Measurements from ENCODE around the gene ULK2.
A peak's percentile ranks its signal among the peaks of the same experiment; 100 is the strongest.
"Not testable (repeated sequence)": the region's sequence is repeated elsewhere in the genome, so short reads cannot be mapped to it uniquely, and the experiment has no call there.

Gene ULK2

DNA sequence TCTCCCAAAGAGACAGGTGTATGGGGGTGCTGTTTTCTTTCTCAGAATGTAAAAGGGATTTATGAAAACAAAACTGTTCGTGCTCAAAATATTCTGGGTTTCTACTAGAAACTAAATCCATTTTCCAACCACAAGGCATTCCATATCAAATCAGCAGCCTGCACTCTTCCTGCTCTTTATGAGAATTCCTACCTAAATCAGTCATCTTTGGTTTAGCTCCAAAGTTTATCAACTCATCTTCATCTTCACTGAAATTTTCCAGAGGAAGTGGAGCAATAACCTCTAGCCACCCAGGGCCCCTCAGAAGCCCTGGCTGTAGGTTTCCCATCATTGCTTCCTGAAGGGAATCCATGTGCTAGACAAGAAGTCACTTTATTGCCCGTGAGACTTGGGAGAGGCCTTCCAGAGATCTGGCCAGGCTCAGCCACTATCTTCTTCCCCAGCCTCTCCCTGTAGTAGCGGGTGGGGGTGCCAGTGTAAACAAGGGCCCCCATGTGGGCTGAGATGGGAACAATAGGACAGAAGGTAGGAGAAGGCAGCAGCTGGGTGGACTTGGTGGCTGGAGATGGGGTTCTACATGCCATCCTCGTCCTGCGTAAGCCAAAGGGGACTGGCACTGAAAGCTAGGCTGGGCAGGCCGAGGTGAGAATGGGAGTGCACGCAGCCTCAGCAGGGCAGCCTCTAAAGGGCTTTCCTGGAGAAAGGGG, 97.6 kb downstream of the ULK2 start:
- no peaks in the 10 kb centered on the region for H3K9me3 Mint-ChIP-seq
- H3K4me3 Mint-ChIP-seq = no peak overlapping the region
- no peak for DNase-seq

DNA sequence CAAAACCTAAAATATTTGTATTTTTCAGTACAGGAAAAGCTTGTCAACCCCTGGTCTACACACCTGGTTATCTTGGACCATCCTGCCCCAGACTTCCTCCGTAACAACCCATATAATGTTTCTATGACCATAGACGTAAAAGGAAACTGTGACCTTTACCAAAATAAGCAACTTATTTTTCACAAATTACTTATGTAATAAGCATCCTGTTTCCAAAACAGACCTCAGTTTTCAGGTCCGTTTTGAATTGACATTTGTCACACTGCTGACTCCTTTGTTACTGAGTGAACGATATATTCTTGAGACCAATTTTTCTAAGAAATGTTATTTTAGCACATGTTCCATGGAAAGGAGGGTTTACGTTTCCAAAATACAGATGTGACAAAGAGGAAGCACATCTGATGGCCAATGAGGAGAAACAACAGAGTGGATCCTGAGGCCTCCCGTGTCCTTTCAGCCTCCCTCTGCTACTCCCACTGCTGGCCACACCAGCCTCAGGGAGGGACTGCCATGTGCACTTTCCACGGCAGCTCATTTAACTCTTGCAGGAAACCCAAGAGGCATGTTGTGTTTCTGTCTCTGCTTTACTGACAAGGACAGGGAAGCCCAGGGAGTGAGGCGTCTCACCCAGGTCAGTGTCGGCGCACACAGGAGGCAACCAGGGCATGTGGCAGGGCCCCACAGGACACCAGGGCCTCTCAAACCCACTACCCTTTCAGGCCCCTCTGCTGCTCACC, 99.5 kb downstream of the ULK2 start:
- DNase-seq (no peak), ATAC-seq (replicated peaks) (no peak)
- H3K4me3 Mint-ChIP-seq = no peak overlapping the region
- peaks cover 17 to 20% of the 10 kb centered on the region in 2 donors for H3K4me1 Mint-ChIP-seq (ENCODE audit: low read depth in 2 of 2)
- H3K27me3 Mint-ChIP-seq = peaks cover 4 to 17% of the 10 kb centered on the region in 2 donors
- no peaks in the 10 kb centered on the region for H3K36me3 Mint-ChIP-seq (ENCODE audit: insufficient read depth)
- H3K27ac Mint-ChIP-seq = no peak overlapping the region
- H3K9me3 Mint-ChIP-seq = no peaks in the 10 kb centered on the region

More for the DNA sequence above, 97.6 kb downstream of the ULK2 start:
- Mint-ChIP-seq H3K27ac (peak overlapping the region in 1 of 2 donors; percentile 62), H3K4me1 (ENCODE audit: low read depth in 2 of 2) (peaks cover 17 to 18% of the 10 kb centered on the region in 2 donors), H3K27me3 (no peaks in the 10 kb centered on the region), H3K36me3 (ENCODE audit: insufficient read depth) (peaks cover 4% of the 10 kb centered on the region)
- no peak for ATAC-seq (replicated peaks)

DNA sequence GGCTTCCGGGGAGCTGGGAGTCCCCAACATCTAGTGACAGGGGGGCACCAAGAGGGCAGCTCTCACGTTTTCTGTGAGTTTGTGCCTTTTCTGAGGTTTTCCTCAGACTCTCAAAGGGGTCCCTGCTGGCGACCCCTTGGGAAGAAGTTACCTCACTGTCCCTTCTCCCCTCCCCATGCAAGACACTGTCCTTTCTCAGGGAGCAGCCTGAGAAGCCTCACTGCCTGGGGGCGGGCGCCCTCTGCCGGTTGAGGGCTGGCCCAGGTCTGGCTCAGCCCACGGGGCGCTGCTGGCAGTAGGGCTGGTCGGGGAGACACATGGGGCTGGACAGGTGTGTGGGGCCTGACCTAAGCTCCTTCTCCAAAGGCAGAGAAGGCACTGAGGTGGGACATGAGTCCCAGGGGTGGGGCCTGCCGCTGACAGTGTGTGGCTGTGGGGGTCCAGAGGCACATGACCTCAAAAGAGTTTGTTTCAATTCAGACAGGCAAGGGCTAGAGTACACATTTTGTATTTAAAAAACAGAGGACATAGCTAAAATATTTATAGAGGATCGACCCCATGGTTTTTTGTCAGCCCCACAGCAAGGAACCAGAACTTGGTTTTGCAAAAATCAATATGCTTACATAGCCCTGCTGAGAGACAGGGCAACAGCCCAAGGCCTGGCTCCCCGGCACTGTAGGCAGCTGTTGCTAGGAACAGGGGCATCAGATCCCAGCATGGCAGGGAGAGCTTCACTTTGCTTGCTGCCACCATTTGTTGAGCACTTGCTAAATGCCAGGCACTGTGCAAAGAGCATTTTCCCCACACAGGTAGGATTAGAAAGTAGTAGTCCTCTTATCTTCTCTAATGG, 101.1 kb downstream of the ULK2 start:
- no peak overlapping the region for H3K27ac Mint-ChIP-seq
- peaks cover 4 to 31% of the 10 kb centered on the region in 2 donors for H3K27me3 Mint-ChIP-seq
- H3K36me3 Mint-ChIP-seq (ENCODE audit: insufficient read depth) = no peaks in the 10 kb centered on the region
- ATAC-seq (replicated peaks) (peak; percentile 93), DNase-seq (peak; percentile 69 to 74 (median 71))
- H3K4me3 Mint-ChIP-seq = no peak overlapping the region
- peaks cover 7 to 14% of the 10 kb centered on the region in 2 donors for H3K4me1 Mint-ChIP-seq (ENCODE audit: low read depth in 2 of 2)
- H3K9me3 Mint-ChIP-seq = no peaks in the 10 kb centered on the region

DNA sequence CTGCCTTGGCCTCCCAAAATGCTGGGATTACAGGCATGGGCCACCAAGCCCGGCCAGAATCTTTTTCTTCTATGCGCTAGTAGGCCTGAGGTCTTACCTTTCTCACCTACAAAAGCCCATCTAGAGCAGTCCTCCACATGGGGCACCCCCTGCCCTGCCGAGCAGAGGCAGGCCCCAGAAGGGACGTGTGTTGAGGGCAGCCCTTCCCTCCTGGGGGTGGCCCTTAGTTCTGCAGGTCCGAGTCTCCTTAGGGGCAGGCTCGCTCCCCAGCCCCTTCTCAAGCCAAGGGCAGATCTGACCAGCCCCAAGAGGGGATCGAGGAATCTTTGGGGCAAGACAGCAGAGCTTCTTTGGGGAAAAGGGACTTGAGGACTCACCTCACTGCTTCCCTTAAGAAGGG, 101.7 kb downstream of the ULK2 start:
- H3K4me1 Mint-ChIP-seq (ENCODE audit: low read depth in 2 of 2) = peaks cover under 1 to 8% of the 10 kb centered on the region in 2 donors
- no peak overlapping the region for H3K4me3 Mint-ChIP-seq
- H3K27ac Mint-ChIP-seq = no peak overlapping the region
- no peaks in the 10 kb centered on the region for H3K36me3 Mint-ChIP-seq (ENCODE audit: insufficient read depth)
- ATAC-seq (replicated peaks) = no peak
- no peak for DNase-seq
- H3K9me3 Mint-ChIP-seq = no peaks in the 10 kb centered on the region
- peaks cover 4 to 34% of the 10 kb centered on the region in 2 donors for H3K27me3 Mint-ChIP-seq

DNA sequence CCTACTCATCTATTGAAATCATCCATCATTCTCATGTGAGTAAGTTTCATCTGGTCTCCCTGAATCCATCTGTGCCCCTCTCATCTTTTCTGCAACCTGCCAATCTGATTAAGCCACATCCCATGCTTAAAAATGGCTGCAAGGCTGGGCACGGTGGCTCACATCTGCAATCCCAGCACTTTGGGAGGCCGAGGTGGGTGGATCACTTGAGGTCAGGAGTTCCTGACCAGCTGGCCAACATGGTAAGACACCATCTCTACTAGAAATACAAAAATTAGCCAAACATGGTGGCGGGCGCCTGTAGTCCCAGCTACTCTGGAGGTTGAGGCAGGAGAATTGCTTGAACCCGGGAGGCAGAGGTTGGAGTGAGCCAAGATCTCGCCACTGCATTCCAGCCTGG, 103.7 kb downstream of the ULK2 start:
- not testable (repeated sequence) for H3K4me3 Mint-ChIP-seq; H3K4me1 Mint-ChIP-seq (ENCODE audit: low read depth in 2 of 2); H3K27ac Mint-ChIP-seq; ATAC-seq (replicated peaks); DNase-seq; H3K9me3 Mint-ChIP-seq; H3K36me3 Mint-ChIP-seq (ENCODE audit: insufficient read depth)
- H3K27me3 Mint-ChIP-seq = peaks cover 16 to 54% of the 10 kb centered on the region in 2 donors

DNA sequence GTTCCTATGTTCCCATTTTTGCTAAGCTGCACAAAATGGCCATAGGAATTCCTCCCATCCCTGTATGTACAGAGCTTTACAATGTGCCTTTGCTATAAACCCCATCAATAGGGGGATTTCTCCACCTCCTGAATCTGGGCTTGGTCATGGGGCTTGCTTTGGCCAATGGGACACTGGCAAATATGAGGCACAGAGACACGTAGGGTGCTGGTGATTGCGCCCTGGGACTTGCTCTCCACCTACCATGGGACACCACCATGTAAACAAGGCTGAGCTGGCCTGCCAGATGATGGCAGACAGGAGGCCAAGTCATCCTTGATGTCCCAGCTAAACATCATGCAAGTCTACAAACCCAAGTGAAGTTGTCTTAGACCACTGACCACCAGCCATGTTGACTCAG, 104.3 kb downstream of the ULK2 start:
- ATAC-seq (replicated peaks) = no peak
- no peaks in the 10 kb centered on the region for H3K9me3 Mint-ChIP-seq

DNA sequence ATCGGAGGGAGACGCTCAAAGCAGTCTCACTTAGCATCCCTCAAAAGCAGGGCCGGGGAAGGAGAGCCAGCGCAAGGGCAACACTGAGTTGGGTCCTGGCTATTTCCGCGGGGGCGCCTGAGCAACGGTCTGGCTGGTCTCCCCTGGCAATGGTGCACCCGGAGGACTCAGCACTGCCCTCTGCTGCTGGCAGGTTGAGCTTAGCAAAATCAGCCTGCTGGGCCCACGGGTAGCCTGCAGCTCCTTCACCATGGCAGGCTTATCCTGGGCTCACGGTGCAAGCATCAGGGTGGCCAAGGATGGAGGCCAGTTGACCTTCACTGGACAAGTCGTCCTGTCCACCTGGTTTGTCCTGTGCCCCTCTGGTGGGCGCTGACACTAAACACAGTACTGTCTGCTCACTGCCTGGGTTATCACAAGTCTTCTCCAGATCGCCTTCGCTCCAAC, 105.2 kb downstream of the ULK2 start:
- Mint-ChIP-seq H3K9me3 (no peaks in the 10 kb centered on the region), H3K4me3 (no peak overlapping the region), H3K4me1 (ENCODE audit: low read depth in 2 of 2) (peaks cover 0 to 6% of the 10 kb centered on the region in 2 donors), H3K36me3 (ENCODE audit: insufficient read depth) (no peaks in the 10 kb centered on the region), H3K27ac (no peak overlapping the region), H3K27me3 (peaks cover 31 to 69% of the 10 kb centered on the region in 2 donors)
- ATAC-seq (replicated peaks) (peak; percentile 72), DNase-seq (peak; percentile 46 to 60 (median 48))

More for the DNA sequence above, 104.3 kb downstream of the ULK2 start:
- peaks cover 22 to 60% of the 10 kb centered on the region in 2 donors for H3K27me3 Mint-ChIP-seq
- H3K4me1 Mint-ChIP-seq (ENCODE audit: low read depth in 2 of 2) = peaks cover 0 to 6% of the 10 kb centered on the region in 2 donors
- no peak for DNase-seq
- no peaks in the 10 kb centered on the region for H3K36me3 Mint-ChIP-seq (ENCODE audit: insufficient read depth)
- no peak overlapping the region for H3K27ac Mint-ChIP-seq
- no peak overlapping the region for H3K4me3 Mint-ChIP-seq

DNA sequence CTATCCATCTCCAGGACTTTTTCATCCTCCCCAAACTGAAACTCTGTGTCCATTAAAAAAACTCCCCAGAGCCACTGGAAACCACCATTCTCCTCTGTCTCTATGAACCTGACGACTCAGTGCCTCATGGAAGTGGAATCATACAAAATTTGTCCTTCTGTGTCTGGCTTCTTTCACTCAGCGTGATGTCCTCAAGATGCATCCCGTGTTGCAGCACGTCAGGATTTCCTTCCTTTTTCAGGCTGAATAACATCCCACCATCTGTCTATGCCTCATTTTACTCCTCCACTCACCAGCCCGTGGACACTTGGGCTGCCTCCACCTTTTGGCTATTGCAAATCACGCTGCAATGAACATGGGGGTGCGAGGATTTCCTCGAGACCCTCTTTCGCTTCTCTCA, 107.0 kb downstream of the ULK2 start:
- no peak for ATAC-seq (replicated peaks)
- peaks cover 49 to 87% of the 10 kb centered on the region in 2 donors for H3K27me3 Mint-ChIP-seq
- no peak overlapping the region for H3K4me3 Mint-ChIP-seq
- no peaks in the 10 kb centered on the region for H3K36me3 Mint-ChIP-seq (ENCODE audit: insufficient read depth)
- DNase-seq = no peak
- H3K9me3 Mint-ChIP-seq = no peaks in the 10 kb centered on the region
- H3K27ac Mint-ChIP-seq = no peak overlapping the region
- H3K4me1 Mint-ChIP-seq (ENCODE audit: low read depth in 2 of 2) = peaks cover 0 to 4% of the 10 kb centered on the region in 2 donors

DNA sequence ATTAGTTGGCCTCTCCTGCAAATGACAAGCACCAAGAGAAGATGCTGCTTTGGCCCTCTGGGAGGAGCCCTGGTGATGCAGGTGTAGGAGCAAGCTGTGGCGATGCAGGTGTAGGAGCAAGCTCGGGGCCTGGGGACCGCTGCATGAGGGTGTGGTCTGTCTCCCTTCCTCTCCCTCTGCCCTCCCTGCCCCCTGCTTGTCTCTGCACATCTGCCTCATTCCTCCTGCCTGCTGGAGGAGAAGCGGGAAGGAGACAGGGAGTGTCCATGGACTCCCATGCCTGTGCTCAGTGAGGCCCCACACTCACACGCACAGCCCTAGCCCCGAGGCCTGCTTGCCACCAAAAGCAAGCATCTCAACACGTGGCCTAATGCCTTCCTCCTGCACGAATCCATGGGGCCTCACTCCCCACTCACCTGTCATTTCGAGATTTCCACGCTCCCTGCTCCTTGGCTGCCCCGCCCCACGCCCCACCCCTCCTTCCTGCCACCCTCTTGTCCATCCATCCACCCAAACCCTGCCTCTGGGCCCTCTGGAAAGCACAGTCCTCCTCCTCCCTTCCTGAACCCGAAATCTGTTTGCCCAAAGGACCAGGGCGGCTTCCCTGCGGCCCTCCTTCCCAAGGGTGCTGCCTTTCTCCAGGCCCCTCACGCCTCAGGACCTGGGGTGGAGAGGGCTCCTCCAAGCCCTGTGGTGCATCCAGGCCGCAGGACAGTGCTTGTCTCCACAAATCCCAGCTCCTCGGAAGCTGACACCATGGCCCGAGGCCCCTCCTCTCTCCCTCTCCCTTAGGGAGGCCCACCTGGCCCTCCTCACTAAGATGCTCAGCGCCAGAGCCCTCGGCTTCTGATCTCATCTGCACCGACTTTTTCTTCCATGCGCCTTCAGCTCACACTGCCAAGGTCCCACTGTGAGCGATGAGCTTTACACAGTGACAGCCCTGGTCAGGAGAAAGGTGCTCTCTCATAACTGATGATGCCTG, 107.9 kb downstream of the ULK2 start:
- H3K27me3 Mint-ChIP-seq = peaks cover 53 to 96% of the 10 kb centered on the region in 2 donors
- H3K36me3 Mint-ChIP-seq (ENCODE audit: insufficient read depth) = no peaks in the 10 kb centered on the region
- no peaks in the 10 kb centered on the region for H3K9me3 Mint-ChIP-seq
- no peak overlapping the region for H3K27ac Mint-ChIP-seq
- H3K4me3 Mint-ChIP-seq = no peak overlapping the region
- ATAC-seq (replicated peaks) (no peak), DNase-seq (no peak)
- peaks cover 0 to 4% of the 10 kb centered on the region in 2 donors for H3K4me1 Mint-ChIP-seq (ENCODE audit: low read depth in 2 of 2)

DNA sequence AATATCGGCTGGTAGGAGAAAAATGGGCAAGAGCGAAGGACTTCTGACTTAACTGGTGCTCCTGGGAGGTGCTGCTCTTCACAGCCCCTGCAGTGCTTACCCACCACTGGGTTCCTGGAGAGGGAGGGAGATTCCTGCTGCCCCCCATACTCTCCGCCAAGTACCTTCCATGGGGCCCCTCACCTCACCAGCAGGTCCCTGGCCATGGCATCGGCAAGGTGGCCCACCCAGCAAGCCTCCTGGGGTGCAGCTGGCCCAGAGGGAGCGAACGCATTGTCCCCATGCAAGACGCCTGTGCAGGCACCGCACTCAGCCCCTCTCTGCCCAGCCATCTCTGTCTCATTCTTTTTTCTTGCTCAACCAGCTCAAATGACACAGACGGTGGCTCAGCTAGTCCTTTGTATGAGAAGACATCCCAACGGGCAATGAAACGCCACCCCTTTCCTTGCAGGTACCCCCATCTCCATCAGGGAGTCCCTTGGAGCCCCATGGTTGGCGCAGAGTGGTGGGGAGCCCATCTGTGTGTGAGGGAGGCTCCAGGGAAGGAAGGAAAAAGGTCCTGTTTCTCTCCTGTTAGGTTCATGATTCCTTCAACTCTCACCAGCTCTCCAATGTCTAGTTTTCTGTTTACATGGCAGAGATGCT, 110.1 kb downstream of the ULK2 start:
- no peak for ATAC-seq (replicated peaks)
- no peak overlapping the region for H3K27ac Mint-ChIP-seq
- DNase-seq = no peak
- H3K9me3 Mint-ChIP-seq = no peaks in the 10 kb centered on the region
- H3K4me3 Mint-ChIP-seq = no peak overlapping the region
- no peaks in the 10 kb centered on the region for H3K36me3 Mint-ChIP-seq (ENCODE audit: insufficient read depth)
- H3K27me3 Mint-ChIP-seq = peaks cover 48 to 92% of the 10 kb centered on the region in 2 donors
- H3K4me1 Mint-ChIP-seq (ENCODE audit: low read depth in 2 of 2) = no peaks in the 10 kb centered on the region

DNA sequence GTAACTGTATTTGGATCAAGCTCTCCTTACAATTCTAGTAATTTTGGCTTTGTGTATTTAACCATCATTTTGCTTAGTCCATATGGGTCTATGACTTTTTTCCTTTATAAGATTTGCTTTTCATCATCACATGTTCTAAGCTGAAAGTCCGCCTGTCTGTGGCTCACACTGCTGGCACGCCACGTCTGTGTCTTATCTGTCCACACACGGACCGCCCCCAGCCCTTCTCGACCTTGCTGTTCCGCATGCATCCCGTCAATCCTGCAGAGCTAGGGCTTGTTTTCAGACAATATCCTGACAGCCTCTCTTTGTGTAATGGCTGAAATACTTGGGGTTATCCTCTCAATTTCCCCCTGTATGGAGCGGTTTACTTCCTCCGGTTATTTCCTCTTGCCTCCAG, 111.2 kb downstream of the ULK2 start:
- Mint-ChIP-seq H3K27ac (no peak overlapping the region), H3K27me3 (peaks cover 56 to 92% of the 10 kb centered on the region in 2 donors), H3K4me1 (ENCODE audit: low read depth in 2 of 2) (no peaks in the 10 kb centered on the region), H3K36me3 (ENCODE audit: insufficient read depth) (no peaks in the 10 kb centered on the region), H3K4me3 (no peak overlapping the region), H3K9me3 (no peaks in the 10 kb centered on the region)
- DNase-seq = no peak
- no peak for ATAC-seq (replicated peaks)

DNA sequence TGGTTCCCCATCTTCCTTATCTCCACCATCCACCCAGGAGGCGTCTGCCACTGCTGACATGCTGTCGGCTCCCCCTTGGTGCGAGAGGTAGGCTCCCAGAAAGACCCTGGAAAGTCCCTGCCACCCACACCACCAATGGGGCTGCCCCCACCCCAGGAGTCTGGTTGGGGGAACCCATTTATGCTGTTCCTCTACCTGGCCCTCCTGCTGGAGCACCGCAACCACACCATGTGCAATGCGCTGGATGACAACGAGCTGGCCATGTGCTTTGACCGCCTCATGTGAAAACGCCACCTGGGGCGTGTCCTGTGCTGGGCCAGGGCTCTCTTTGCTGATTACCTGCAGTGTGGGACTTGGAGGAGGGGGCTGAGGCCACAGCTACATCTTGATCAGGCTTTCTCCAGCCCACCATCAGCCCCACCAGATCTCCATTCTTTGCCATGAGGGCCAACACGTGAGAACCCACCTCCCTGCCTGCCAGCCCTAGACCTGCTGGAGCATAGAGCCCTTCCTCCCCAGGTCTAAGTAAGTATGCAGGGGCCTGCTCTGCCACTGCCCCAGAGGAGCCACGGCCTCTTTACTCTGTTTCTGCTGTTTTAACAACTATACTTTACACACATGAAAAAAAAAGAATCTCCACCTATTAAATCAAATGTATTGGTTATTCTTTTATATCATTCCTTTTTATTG, 111.8 kb downstream of the ULK2 start:
- Mint-ChIP-seq H3K9me3 (no peaks in the 10 kb centered on the region), H3K27me3 (peaks cover 61 to 94% of the 10 kb centered on the region in 2 donors), H3K27ac (no peak overlapping the region), H3K36me3 (ENCODE audit: insufficient read depth) (no peaks in the 10 kb centered on the region), H3K4me3 (no peak overlapping the region), H3K4me1 (ENCODE audit: low read depth in 2 of 2) (no peaks in the 10 kb centered on the region)
- ATAC-seq (replicated peaks) = no peak
- DNase-seq = no peak
